Neural cell (in vitro differentiated cells): ENCODE results near the gene PROM2. TPM values are rescaled to one million over a fixed set of nuclear protein-coding genes. Genes with fewer than 3 reads are reported as not detected.
"Not testable (repeated sequence)": the region's sequence is repeated elsewhere in the genome, so short reads cannot be mapped to it uniquely, and the experiment has no call there.

Source experiments
- H2AFZ ChIP-seq: fragments of 200-600, 300-800 bp; sonication (generic), shearing (Covaris generic); 2 replicates; pipeline ENCODE4 v1.6.0; 2014; ENCODE audit warnings: low read depth, mild to moderate bottlenecking, antibody characterized with exemption, low read length, moderate library complexity
- H3F3A ChIP-seq: fragments of 200-600 bp; shearing (Covaris generic); 2 replicates; pipeline ENCODE4 v1.6.1; 2016; ENCODE audit warnings: mild to moderate bottlenecking, moderate library complexity, mixed read lengths, antibody characterized with exemption, low read length; ENCODE audit not compliant: insufficient read depth, poor library complexity, severe bottlenecking
- H3K27ac ChIP-seq: fragments of 200-600, 300-800 bp; sonication (generic), shearing (Covaris generic); 2 replicates; pipeline ENCODE4 v1.5.1; 2014; ENCODE audit warnings: mild to moderate bottlenecking, low read length, moderate library complexity
- H3K27me3 ChIP-seq: fragments of 300-800, 200-600 bp; sonication (generic), shearing (Covaris generic); 2 replicates; pipeline ENCODE4 v1.6.0; 2014; ENCODE audit warnings: mild to moderate bottlenecking, low read depth, low read length, moderate library complexity; ENCODE audit not compliant: insufficient read depth
- H3K36me3 ChIP-seq: fragments of 300-800, 200-600 bp; sonication (generic), shearing (Covaris generic); 2 replicates; pipeline ENCODE4 v1.5.1; 2014; ENCODE audit warnings: mild to moderate bottlenecking, antibody characterized with exemption, low read length, moderate library complexity; ENCODE audit not compliant: insufficient read depth
- H3K4me2 ChIP-seq: fragments of 300-800, 200-600 bp; sonication (generic), shearing (Covaris generic); 2 replicates; pipeline ENCODE4 v1.6.0; 2014; ENCODE audit warnings: mild to moderate bottlenecking, low read length
- H3K4me3 ChIP-seq: fragments of 300-800, 200-600 bp; sonication (generic), shearing (Covaris generic); 2 replicates; pipeline ENCODE4 v1.5.1; 2014; ENCODE audit warnings: mild to moderate bottlenecking, low read length, moderate library complexity
- H3K79me2 ChIP-seq: fragments of 200-600 bp; shearing (Covaris generic); replicated peaks from 2 replicates; pipeline ENCODE4 v1.6.0; 2014; ENCODE audit warnings: mild to moderate bottlenecking, low read length, moderate library complexity; ENCODE audit not compliant: insufficient read depth
- H3K9ac ChIP-seq: fragments of 300-800, 200-600 bp; sonication (generic), shearing (Covaris generic); 2 replicates; pipeline ENCODE4 v1.6.1; 2016; ENCODE audit warnings: mild to moderate bottlenecking, low read length, mixed read lengths
- H3K9me2 ChIP-seq: fragments of 200-600 bp; shearing (Covaris generic); 2 replicates; pipeline ENCODE4 v1.6.1; 2016; ENCODE audit warnings: mild to moderate bottlenecking, low read length, mixed read lengths; ENCODE audit not compliant: insufficient read depth
- H3K9me3 ChIP-seq: fragments of 200-600, 300-800 bp; sonication (generic), shearing (Covaris generic); 2 replicates; pipeline ENCODE4 v1.6.1; 2016; ENCODE audit warnings: mild to moderate bottlenecking, mixed run types, low read length, moderate library complexity, mixed read lengths
- H4K20me1 ChIP-seq: fragments of 200-600 bp; shearing (Covaris generic); 2 replicates; pipeline ENCODE4 v1.6.1; 2016; ENCODE audit warnings: mild to moderate bottlenecking, mixed run types; ENCODE audit not compliant: insufficient read depth
- CTCF ChIP-seq: fragments of 450-650 bp; IDR thresholded peaks from 2 replicates; pipeline ENCODE4 v1.5.1; 2014; ENCODE audit warnings: antibody characterized with exemption, mild to moderate bottlenecking, moderate library complexity; ENCODE audit not compliant: poor library complexity, severe bottlenecking
- EP300 ChIP-seq: fragments of 450-650 bp; conservative IDR thresholded peaks from 2 replicates; pipeline ENCODE4 v1.6.1; 2014; ENCODE audit warnings: antibody characterized with exemption, mild to moderate bottlenecking, moderate library complexity; ENCODE audit not compliant: poor library complexity, severe bottlenecking
- EZH2 ChIP-seq: fragments of 200-600, 300-800 bp; shearing (Covaris generic), sonication (generic); IDR thresholded peaks from 2 replicates; pipeline ENCODE4 v1.6.1; 2014; ENCODE audit warnings: antibody characterized with exemption, low read length, borderline replicate concordance, mild to moderate bottlenecking; ENCODE audit not compliant: insufficient read depth, poor library complexity, severe bottlenecking
- MXI1 ChIP-seq: fragments of 450-650 bp; conservative IDR thresholded peaks from 2 replicates; pipeline ENCODE4 v1.6.1; 2014; ENCODE audit warnings: antibody characterized with exemption, mild to moderate bottlenecking; ENCODE audit not compliant: poor library complexity, severe bottlenecking
- POLR2AphosphoS5 ChIP-seq: IDR thresholded peaks from 2 replicates; pipeline ENCODE4 v1.6.1; 2012
- RAD21 ChIP-seq: fragments of 450-650 bp; conservative IDR thresholded peaks from 2 replicates; pipeline ENCODE4 v1.6.1; 2014; ENCODE audit warnings: antibody characterized with exemption, mild to moderate bottlenecking, moderate library complexity
- REST ChIP-seq: IDR thresholded peaks from 2 replicates; pipeline ENCODE4 v1.6.1; 2012; ENCODE audit warnings: borderline replicate concordance
- SMC3 ChIP-seq: fragments of 450-650 bp; conservative IDR thresholded peaks from 2 replicates; pipeline ENCODE4 v1.6.1; 2014; ENCODE audit warnings: antibody characterized with exemption, mild to moderate bottlenecking, moderate library complexity; ENCODE audit not compliant: poor library complexity
- TAF1 ChIP-seq: IDR thresholded peaks from 2 replicates; pipeline ENCODE4 v1.6.1; 2012; ENCODE audit warnings: low read depth
- polyA plus RNA-seq: library from polyadenylated mRNA; depleted of rRNA; stranded (reverse); fragments of >200 nt; gene quantifications from 2 replicates; pipeline ENCODE4 v1.2.3, GENCODE V29; 2014

Gene PROM2
- polyA plus RNA-seq, 1 donor from 2014 or later, result 2.2 TPM

GRCh38 chr2:95268211-95269035 lies 5.8 kb upstream of the PROM2 start:
- Histone ChIP-seq H3K27ac (no peak overlapping the region), H3K9me3 (peaks cover 9% of the 10 kb centered on the region), H3K4me3 (no peak overlapping the region)

GRCh38 chr2:95269036-95269680 lies 5.1 kb upstream of the PROM2 start:
- H3K27ac ChIP-seq, result no peak overlapping the region
- no peak overlapping the region for H3K4me3 ChIP-seq
- H3K9ac ChIP-seq, result no peak overlapping the region
- no peak overlapping the region for H2AFZ ChIP-seq
- no peak overlapping the region for H3K4me2 ChIP-seq
- H3K79me2 ChIP-seq, result no peaks in the 10 kb centered on the region
- H3K9me3 ChIP-seq, result peaks cover 9% of the 10 kb centered on the region
- no peaks in the 10 kb centered on the region for H3K27me3 ChIP-seq
- H3K36me3 ChIP-seq, result no peaks in the 10 kb centered on the region
- no peaks in the 10 kb centered on the region for H4K20me1 ChIP-seq
- no peak for TF ChIP-seq RAD21
- no peak for TF ChIP-seq MXI1
- TF ChIP-seq EP300, result no peak
- no peak for TF ChIP-seq SMC3
- TF ChIP-seq CTCF, result no peak
- no peak for TF ChIP-seq EZH2
- no peak for TF ChIP-seq TAF1
- no peak for TF ChIP-seq POLR2AphosphoS5
- TF ChIP-seq REST, result no peak
- H3K9me2 ChIP-seq, result no peaks in the 10 kb centered on the region
- H3F3A ChIP-seq, result no peaks in the 10 kb centered on the region

More at GRCh38 chr2:95268211-95269035, 5.8 kb upstream of the PROM2 start:
- no peak overlapping the region for H2AFZ ChIP-seq
- H3K79me2 ChIP-seq, result no peaks in the 10 kb centered on the region
- no peaks in the 10 kb centered on the region for H3K9me2 ChIP-seq
- H4K20me1 ChIP-seq, result no peaks in the 10 kb centered on the region
- no peaks in the 10 kb centered on the region for H3K27me3 ChIP-seq
- H3K36me3 ChIP-seq, result no peaks in the 10 kb centered on the region
- no peaks in the 10 kb centered on the region for H3F3A ChIP-seq
- TF ChIP-seq EZH2 (no peak), REST (no peak)
- no peak overlapping the region for H3K9ac ChIP-seq
- no peak overlapping the region for H3K4me2 ChIP-seq

GRCh38 chr2:95269745-95270144 lies 4.5 kb upstream of the PROM2 start:
- H3K36me3 ChIP-seq, H3K27me3 ChIP-seq, H3K9ac ChIP-seq, H3K4me2 ChIP-seq, H3F3A ChIP-seq, H3K27ac ChIP-seq, H3K79me2 ChIP-seq, H3K4me3 ChIP-seq, H4K20me1 ChIP-seq, H2AFZ ChIP-seq, H3K9me3 ChIP-seq, H3K9me2 ChIP-seq: not testable (repeated sequence)
